Breast epithelium (tissue), 3 donors: Measurements from ENCODE around the gene POLD1.

Source experiments
- CTCF ChIP-seq, 3 donors: fragments of 450-650 bp; IDR thresholded peaks; one replicate each; pipeline ENCODE4 v1.5.1; 2016 to 2017; ENCODE audit warnings: antibody characterized with exemption in 3 of 3, mild to moderate bottlenecking in 3 of 3, moderate library complexity in 3 of 3
- POLR2A ChIP-seq: fragments of 450-650 bp; IDR thresholded peaks from one replicate; pipeline ENCODE4 v1.6.1; 2016; ENCODE audit warnings: antibody characterized with exemption, mild to moderate bottlenecking, moderate library complexity
- POLR2AphosphoS5 ChIP-seq, 3 donors: sonication (generic); formaldehyde crosslinking; IDR thresholded peaks; one replicate each; pipeline ENCODE4 v1.6.1; 2017; ENCODE audit warnings: antibody characterized with exemption in 3 of 3

- TF ChIP-seq CTCF (IDR thresholded peaks at IDR 0.05) (no peak), POLR2AphosphoS5 (IDR thresholded peaks at IDR 0.05) (no peak), POLR2A (no peak)
Observed at GRCh38 chr19:50420127-50420526, 36.0 kb downstream of the POLD1 start.
